ENCODE data around the gene KCNN4. TPM values are rescaled to one million over a fixed set of nuclear protein-coding genes. Genes with fewer than 3 reads are reported as not detected.

Gene KCNN4
- total RNA-seq, 2 donors from 2014 or later, result 2.8 to 3.5 TPM

GRCh38 chr19:43723588-43723987 is 57.2 kb downstream of the KCNN4 start:
- peaks cover 3% of the 10 kb centered on the region for H3K36me3 ChIP-seq
- no peak for TF ChIP-seq CTCF (IDR thresholded peaks at IDR 0.05)
- DNase-seq (ENCODE audit: low spot score) (no peak), ATAC-seq (ENCODE audit: insufficient number of reproducible peaks, low FRiP score, low read depth) (no peak)
- H3K4me3 ChIP-seq, result no peak overlapping the region
- H3K27me3 ChIP-seq (replicated peaks; ENCODE audit: insufficient read depth), result no peaks in the 10 kb centered on the region
- H3K4me1 ChIP-seq (ENCODE audit: control insufficient read depth in 1 of 2, low read depth in 2 of 2), result no peaks in the 10 kb centered on the region
- H3K9me3 ChIP-seq, result no peaks in the 10 kb centered on the region
- no peak overlapping the region for H3K27ac ChIP-seq

- Histone ChIP-seq H3K36me3 (no peaks in the 10 kb centered on the region), H3K27ac (no peak overlapping the region), H3K9me3 (no peaks in the 10 kb centered on the region), H3K4me3 (no peak overlapping the region), H3K4me1 (ENCODE audit: control insufficient read depth in 1 of 2, low read depth in 2 of 2) (no peaks in the 10 kb centered on the region), H3K27me3 (replicated peaks; ENCODE audit: insufficient read depth) (no peaks in the 10 kb centered on the region)
- no peak for DNase-seq (ENCODE audit: low spot score)
- no peak for ATAC-seq (ENCODE audit: insufficient number of reproducible peaks, low FRiP score, low read depth)
- no peak for TF ChIP-seq CTCF (IDR thresholded peaks at IDR 0.05)
Observed at GRCh38 chr19:43721469-43722048, 59.2 kb downstream of the KCNN4 start.

GRCh38 chr19:43720936-43721335 is 59.8 kb downstream of the KCNN4 start:
- H3K36me3 ChIP-seq, result no peaks in the 10 kb centered on the region
- TF ChIP-seq CTCF (IDR thresholded peaks at IDR 0.05), result no peak
- DNase-seq (ENCODE audit: low spot score) (no peak), ATAC-seq (ENCODE audit: insufficient number of reproducible peaks, low FRiP score, low read depth) (no peak)
- no peak overlapping the region for H3K4me3 ChIP-seq
- H3K9me3 ChIP-seq, result no peaks in the 10 kb centered on the region
- H3K27me3 ChIP-seq (replicated peaks; ENCODE audit: insufficient read depth), result no peaks in the 10 kb centered on the region
- no peaks in the 10 kb centered on the region for H3K4me1 ChIP-seq (ENCODE audit: control insufficient read depth in 1 of 2, low read depth in 2 of 2)
- no peak overlapping the region for H3K27ac ChIP-seq

GRCh38 chr19:43719918-43720317 is 60.9 kb downstream of the KCNN4 start:
- TF ChIP-seq CTCF (IDR thresholded peaks at IDR 0.05), result no peak

GRCh38 chr19:43719378-43719868 is 61.4 kb downstream of the KCNN4 start:
- H3K27ac ChIP-seq, result no peak overlapping the region
- TF ChIP-seq CTCF (IDR thresholded peaks at IDR 0.05), result no peak
- H3K27me3 ChIP-seq (replicated peaks; ENCODE audit: insufficient read depth), result no peaks in the 10 kb centered on the region
- ATAC-seq (ENCODE audit: insufficient number of reproducible peaks, low FRiP score, low read depth) (no peak), DNase-seq (ENCODE audit: low spot score) (no peak)
- H3K4me1 ChIP-seq (ENCODE audit: control insufficient read depth in 1 of 2, low read depth in 2 of 2), result no peaks in the 10 kb centered on the region
- no peaks in the 10 kb centered on the region for H3K9me3 ChIP-seq
- H3K4me3 ChIP-seq, result no peak overlapping the region
- H3K36me3 ChIP-seq, result no peaks in the 10 kb centered on the region

More at GRCh38 chr19:43719918-43720317, 60.9 kb downstream of the KCNN4 start:
- H3K4me3 ChIP-seq, result no peak overlapping the region
- no peaks in the 10 kb centered on the region for H3K9me3 ChIP-seq
- H3K27ac ChIP-seq, result no peak overlapping the region
- H3K27me3 ChIP-seq (replicated peaks; ENCODE audit: insufficient read depth), result no peaks in the 10 kb centered on the region
- ATAC-seq (ENCODE audit: insufficient number of reproducible peaks, low FRiP score, low read depth), result no peak
- H3K4me1 ChIP-seq (ENCODE audit: control insufficient read depth in 1 of 2, low read depth in 2 of 2), result no peaks in the 10 kb centered on the region
- DNase-seq (ENCODE audit: low spot score), result no peak
- H3K36me3 ChIP-seq, result no peaks in the 10 kb centered on the region
